Naive B cell (primary cell): ENCODE results near the gene TRAF3IP3. TPM values are rescaled to one million over a fixed set of nuclear protein-coding genes. Genes with fewer than 3 reads are reported as not detected.
"Not testable (repeated sequence)": the region's sequence is repeated elsewhere in the genome, so short reads cannot be mapped to it uniquely, and the experiment has no call there.

Experiments used
- ATAC-seq, 2 donors: fragments of 150-1000 bp; cut with Tn5 transposase; 2 replicates each; pipeline ENCODE4 v1.10.0; 2021; ENCODE audit warnings: low read depth in 2 of 2, mild to moderate bottlenecking in 2 of 2, moderate library complexity in 2 of 2
- DNase-seq: peaks from one replicate; pipeline ENCODE4 v3.0.0; 2022
- H3K27ac Mint-ChIP-seq, 6 donors: one replicate each; pipeline ENCODE4 v1.8.0; 2020 to 2022; ENCODE audit warnings: mild to moderate bottlenecking in 6 of 6, mixed read lengths in 6 of 6, moderate library complexity in 5 of 6, inconsistent platforms in 2 of 6
- H3K27me3 Mint-ChIP-seq, 3 donors: one replicate each; pipeline ENCODE4 v1.8.0; 2021 to 2022; ENCODE audit warnings: mixed read lengths in 3 of 3, mild to moderate bottlenecking in 1 of 3
- H3K36me3 Mint-ChIP-seq, 2 donors: one replicate each; pipeline ENCODE4 v1.8.0; 2020 to 2022; ENCODE audit warnings: mixed read lengths in 2 of 2, inconsistent platforms in 1 of 2, mild to moderate bottlenecking in 1 of 2
- H3K4me1 Mint-ChIP-seq, 3 donors: one replicate each; pipeline ENCODE4 v1.8.0; 2020 to 2022; ENCODE audit warnings: mixed read lengths in 3 of 3, inconsistent platforms in 1 of 3, mild to moderate bottlenecking in 1 of 3, moderate library complexity in 1 of 3
- H3K4me3 Mint-ChIP-seq, 8 donors: one replicate each; pipeline ENCODE4 v1.8.0; 2020 to 2022; ENCODE audit warnings: mild to moderate bottlenecking in 8 of 8, mixed read lengths in 8 of 8, moderate library complexity in 8 of 8, inconsistent platforms in 2 of 8
- H3K9me3 Mint-ChIP-seq, 7 donors: one replicate each; pipeline ENCODE4 v1.8.0; 2020 to 2022; ENCODE audit warnings: mixed read lengths in 7 of 7, mild to moderate bottlenecking in 5 of 7, inconsistent platforms in 2 of 7, moderate library complexity in 1 of 7
- polyA plus RNA-seq, 6 donors: library from polyadenylated mRNA; unstranded; fragments of 300-500 nt; fragmentation: Illumina TruSeq; gene quantifications; one replicate each; pipeline ENCODE4 v1.2.3, GENCODE V29; 2021; ENCODE audit warnings: low read depth in 6 of 6

TRAF3IP3 gene
- polyA plus RNA-seq, 6 donors from 2014 or later, result 161 to 281 (median 243) TPM

GRCh38 chr1:209780268-209780667 is 24.4 kb downstream of the TRAF3IP3 start:
- Mint-ChIP-seq H3K4me3 (no peak overlapping the region), H3K4me1 (peaks cover 10 to 40% (median 36%) of the 10 kb centered on the region in 3 donors), H3K27ac (peak overlapping the region in 4 of 6 donors; percentile 56 to 89 (median 71)), H3K36me3 (peaks cover 21% of the 10 kb centered on the region in 2 donors), H3K9me3 (peaks cover 0 to 3% (median 0%) of the 10 kb centered on the region in 7 donors), H3K27me3 (no peaks in the 10 kb centered on the region)
- DNase-seq (no peak), ATAC-seq (no peak)

- peak overlapping the region in 7 of 8 donors; percentile 88 to 98 (median 97) for H3K4me3 Mint-ChIP-seq
- peaks cover 12 to 24% of the 10 kb centered on the region in 2 donors for H3K36me3 Mint-ChIP-seq
- peaks cover 10 to 35% (median 29%) of the 10 kb centered on the region in 3 donors for H3K4me1 Mint-ChIP-seq
- no peak for ATAC-seq
- H3K27ac Mint-ChIP-seq, result peak overlapping the region in 3 of 6 donors; percentile 5 to 99 (median 97)
- H3K9me3 Mint-ChIP-seq, result peaks cover 0 to 7% (median 0%) of the 10 kb centered on the region in 7 donors
- peaks cover 0 to 17% (median 15%) of the 10 kb centered on the region in 3 donors for H3K27me3 Mint-ChIP-seq
- no peak for DNase-seq
These were observed 27.5 kb downstream of the TRAF3IP3 start for GRCh38 chr1:209783386-209783785.

GRCh38 chr1:209784265-209785169 is 28.7 kb downstream of the TRAF3IP3 start, which contains the start of gene C1orf74:
Gene C1orf74, minus strand, starts transcription at chr1:209784559. Its CDS starts 925 bp downstream, at chr1:209783634.
- peaks cover under 1 to 24% (median 16%) of the 10 kb centered on the region in 3 donors for H3K27me3 Mint-ChIP-seq
- H3K4me3 Mint-ChIP-seq, result peak within 1 kb of the TSS; percentile 88 to 98 (median 98)
- peak; percentile 98 to 99 for ATAC-seq
- H3K36me3 Mint-ChIP-seq, result peaks cover 9 to 23% of the 10 kb centered on the region in 2 donors
- peak; percentile 99 for DNase-seq
- H3K9me3 Mint-ChIP-seq, result peaks cover 0 to 7% (median 0%) of the 10 kb centered on the region in 7 donors
- peak within 1 kb of the TSS; percentile 97 to 99 (median 98) for H3K27ac Mint-ChIP-seq
- peaks cover 10 to 29% (median 28%) of the 10 kb centered on the region in 3 donors for H3K4me1 Mint-ChIP-seq

- peak overlapping the region in 1 of 8 donors; percentile 98 for H3K4me3 Mint-ChIP-seq
- peak overlapping the region in 3 of 6 donors; percentile 58 to 97 (median 79) for H3K27ac Mint-ChIP-seq
These were observed 29.7 kb downstream of the TRAF3IP3 start for GRCh38 chr1:209785592-209785991.

GRCh38 chr1:209786146-209786545 is 30.3 kb downstream of the TRAF3IP3 start:
- Mint-ChIP-seq H3K9me3 (peaks cover 0 to 7% (median 0%) of the 10 kb centered on the region in 7 donors), H3K27me3 (peaks cover 16 to 41% (median 33%) of the 10 kb centered on the region in 3 donors), H3K36me3 (peaks cover 8 to 22% of the 10 kb centered on the region in 2 donors), H3K27ac (peak overlapping the region in 2 of 6 donors; percentile 58 to 79), H3K4me1 (peaks cover 10 to 29% (median 28%) of the 10 kb centered on the region in 3 donors), H3K4me3 (peak overlapping the region in 2 of 8 donors; percentile 29 to 32)
- no peak for DNase-seq
- no peak for ATAC-seq

More at GRCh38 chr1:209785592-209785991, 29.7 kb downstream of the TRAF3IP3 start:
- H3K36me3 Mint-ChIP-seq, result peaks cover 5 to 17% of the 10 kb centered on the region in 2 donors
- peaks cover 10 to 29% (median 28%) of the 10 kb centered on the region in 3 donors for H3K4me1 Mint-ChIP-seq
- no peak for DNase-seq
- H3K9me3 Mint-ChIP-seq, result peaks cover 0 to 7% (median 0%) of the 10 kb centered on the region in 7 donors
- no peak for ATAC-seq
- peaks cover 11 to 35% (median 27%) of the 10 kb centered on the region in 3 donors for H3K27me3 Mint-ChIP-seq

- Mint-ChIP-seq H3K36me3 (peaks cover 10 to 27% of the 10 kb centered on the region in 2 donors), H3K4me1 (peaks cover 10 to 26% (median 24%) of the 10 kb centered on the region in 3 donors), H3K27ac (no peak overlapping the region), H3K4me3 (no peak overlapping the region), H3K27me3 (peaks cover 17 to 50% (median 46%) of the 10 kb centered on the region in 3 donors), H3K9me3 (peaks cover 0 to 7% (median 0%) of the 10 kb centered on the region in 7 donors)
- DNase-seq (no peak), ATAC-seq (no peak)
These were observed 31.7 kb downstream of the TRAF3IP3 start for GRCh38 chr1:209787551-209787950.

- peaks cover 9 to 25% of the 10 kb centered on the region in 2 donors for H3K36me3 Mint-ChIP-seq
- ATAC-seq, result no peak
- H3K9me3 Mint-ChIP-seq, result peaks cover 0 to 6% (median 0%) of the 10 kb centered on the region in 7 donors
- H3K27me3 Mint-ChIP-seq, result peaks cover 29 to 65% (median 62%) of the 10 kb centered on the region in 3 donors
- H3K4me3 Mint-ChIP-seq, result no peak overlapping the region
- no peak for DNase-seq
- H3K27ac Mint-ChIP-seq, result no peak overlapping the region
- H3K4me1 Mint-ChIP-seq, result peaks cover 4 to 10% (median 10%) of the 10 kb centered on the region in 3 donors
These were observed 33.4 kb downstream of the TRAF3IP3 start for GRCh38 chr1:209789245-209789644.

- peaks cover 0 to 3% (median 0%) of the 10 kb centered on the region in 7 donors for H3K9me3 Mint-ChIP-seq
- ATAC-seq (no peak), DNase-seq (no peak)
- peaks cover 33 to 75% (median 74%) of the 10 kb centered on the region in 3 donors for H3K27me3 Mint-ChIP-seq
- peaks cover 9 to 25% of the 10 kb centered on the region in 2 donors for H3K36me3 Mint-ChIP-seq
- H3K4me1 Mint-ChIP-seq, result no peaks in the 10 kb centered on the region
- peak overlapping the region in 1 of 8 donors; percentile 3 for H3K4me3 Mint-ChIP-seq
- no peak overlapping the region for H3K27ac Mint-ChIP-seq
These were observed 34.7 kb downstream of the TRAF3IP3 start for GRCh38 chr1:209790286-209791193.

GRCh38 chr1:209791920-209792319 is 36.1 kb downstream of the TRAF3IP3 start:
- Mint-ChIP-seq H3K4me1 (no peaks in the 10 kb centered on the region), H3K4me3 (no peak overlapping the region), H3K27ac (peak overlapping the region in 1 of 6 donors; percentile 26), H3K27me3 (peaks cover 37 to 88% (median 78%) of the 10 kb centered on the region in 3 donors), H3K9me3 (peaks cover 0 to 3% (median 0%) of the 10 kb centered on the region in 7 donors), H3K36me3 (peaks cover 9 to 25% of the 10 kb centered on the region in 2 donors)
- no peak for ATAC-seq
- DNase-seq, result no peak

GRCh38 chr1:209793711-209794110 is 37.9 kb downstream of the TRAF3IP3 start:
- not testable (repeated sequence) for DNase-seq, ATAC-seq, H3K4me1 Mint-ChIP-seq, H3K9me3 Mint-ChIP-seq, H3K4me3 Mint-ChIP-seq, H3K27ac Mint-ChIP-seq
- peaks cover 15 to 16% of the 10 kb centered on the region in 2 donors for H3K36me3 Mint-ChIP-seq
- peaks cover 41 to 72% (median 67%) of the 10 kb centered on the region in 3 donors for H3K27me3 Mint-ChIP-seq

GRCh38 chr1:209797978-209798639 is 42.3 kb downstream of the TRAF3IP3 start:
- H3K27me3 Mint-ChIP-seq, result peaks cover 29 to 49% (median 44%) of the 10 kb centered on the region in 3 donors
- peak overlapping the region in 1 of 6 donors; percentile 17 for H3K27ac Mint-ChIP-seq
- peaks cover 0 to 3% (median 0%) of the 10 kb centered on the region in 7 donors for H3K9me3 Mint-ChIP-seq
- peaks cover 0 to 6% (median 5%) of the 10 kb centered on the region in 3 donors for H3K4me1 Mint-ChIP-seq
- peaks cover 0 to 6% of the 10 kb centered on the region in 2 donors for H3K36me3 Mint-ChIP-seq
- peak; percentile 33 to 38 for ATAC-seq
- no peak overlapping the region for H3K4me3 Mint-ChIP-seq
- DNase-seq, result no peak
